ENCODE data around the gene ZNF594.
"Not testable (repeated sequence)": the region's sequence is repeated elsewhere in the genome, so short reads cannot be mapped to it uniquely, and the experiment has no call there.

ZNF594 gene

DNA sequence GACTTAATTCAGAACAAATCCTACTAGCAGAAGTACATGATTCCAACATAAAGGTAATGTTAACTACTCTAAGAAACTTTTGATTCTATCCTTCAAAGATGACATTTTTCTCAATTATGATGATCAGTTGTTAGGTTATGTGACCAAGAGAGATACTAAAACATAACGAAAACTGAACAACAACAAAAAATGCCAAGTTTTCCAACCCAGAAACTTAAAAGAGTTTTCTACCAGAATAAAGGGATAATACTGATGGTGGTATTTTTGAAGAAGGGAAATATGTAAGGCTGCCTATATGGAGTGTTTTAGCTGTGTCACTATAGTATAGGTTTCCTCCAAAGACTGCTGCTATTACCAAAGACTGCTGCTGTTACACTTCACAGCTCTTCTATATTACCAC is 45.5 kb downstream of the ZNF594 start:
- H3K27ac ChIP-seq (ENCODE audit: low read depth, low read length) = not testable (repeated sequence)
- no CpG with 5 or more reads among the region's 1 CpG for WGBS (ENCODE audit: extremely low coverage, insufficient coverage, low lambda C conversion rate)

DNA sequence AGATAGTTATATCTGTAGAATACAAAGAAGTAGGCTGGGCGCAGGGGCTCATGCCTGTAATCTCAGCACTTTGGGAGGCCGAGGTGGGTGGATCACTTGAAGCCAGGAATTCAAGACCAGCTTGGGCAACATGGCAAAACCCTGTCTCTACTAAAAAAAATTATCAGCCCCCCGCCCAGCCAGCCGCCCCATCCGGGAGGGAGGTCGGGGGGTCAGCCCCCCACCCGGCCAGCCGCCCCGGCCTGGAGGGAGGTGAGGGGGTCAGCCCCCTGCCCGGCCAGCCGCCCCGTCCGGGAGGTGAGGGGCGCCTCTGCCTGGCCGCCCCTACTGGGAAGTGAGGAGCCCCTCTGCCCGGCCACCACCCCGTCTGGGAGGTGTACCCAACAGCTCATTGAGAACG is 48.8 kb downstream of the ZNF594 start:
- H3K18ac ChIP-seq (ENCODE audit: low read length); H3K4me3 ChIP-seq (ENCODE audit: low read length); H3K4me2 ChIP-seq (ENCODE audit: low read length); H3K56ac ChIP-seq (ENCODE audit: low read length); H3K79me2 ChIP-seq (ENCODE audit: control insufficient read depth, insufficient read depth, low read length); H3K79me1 ChIP-seq (ENCODE audit: low read length); H3K9ac ChIP-seq (ENCODE audit: low read length); DNase-seq; H2BK15ac ChIP-seq (replicated peaks; ENCODE audit: low read depth); H3K4ac ChIP-seq (ENCODE audit: low read depth, low read length); H3K36me3 ChIP-seq (ENCODE audit: control insufficient read depth, insufficient read depth, low read length); H3K23ac ChIP-seq (ENCODE audit: low read length); H2AK5ac ChIP-seq (ENCODE audit: low read length); H2BK120ac ChIP-seq (ENCODE audit: low read depth, low read length); H2BK5ac ChIP-seq (ENCODE audit: low read length); H3K27me3 ChIP-seq (ENCODE audit: insufficient read depth, low read length, poor library complexity); H4K5ac ChIP-seq (ENCODE audit: low read length); H3K27ac ChIP-seq (ENCODE audit: low read depth, low read length); H4K8ac ChIP-seq (ENCODE audit: low read depth, low read length); H3K4me1 ChIP-seq (ENCODE audit: control insufficient read depth, low read depth, low read length): not testable (repeated sequence)
- no CpG with 5 or more reads among the region's 18 CpGs for WGBS (ENCODE audit: extremely low coverage, insufficient coverage, low lambda C conversion rate)

More for the DNA sequence above, 45.5 kb downstream of the ZNF594 start:
- not testable (repeated sequence) for H4K8ac ChIP-seq (ENCODE audit: low read depth, low read length); H3K56ac ChIP-seq (ENCODE audit: low read length); H2AK5ac ChIP-seq (ENCODE audit: low read length); H3K18ac ChIP-seq (ENCODE audit: low read length); H3K27me3 ChIP-seq (ENCODE audit: insufficient read depth, low read length, poor library complexity); H3K23ac ChIP-seq (ENCODE audit: low read length); H3K4ac ChIP-seq (ENCODE audit: low read depth, low read length); H3K36me3 ChIP-seq (ENCODE audit: control insufficient read depth, insufficient read depth, low read length); H3K4me1 ChIP-seq (ENCODE audit: control insufficient read depth, low read depth, low read length); H3K4me2 ChIP-seq (ENCODE audit: low read length); H2BK120ac ChIP-seq (ENCODE audit: low read depth, low read length); H3K4me3 ChIP-seq (ENCODE audit: low read length); H3K9ac ChIP-seq (ENCODE audit: low read length); H3K79me1 ChIP-seq (ENCODE audit: low read length); H2BK15ac ChIP-seq (replicated peaks; ENCODE audit: low read depth); H4K5ac ChIP-seq (ENCODE audit: low read length); DNase-seq; H3K79me2 ChIP-seq (ENCODE audit: control insufficient read depth, insufficient read depth, low read length); H2BK5ac ChIP-seq (ENCODE audit: low read length)

DNA sequence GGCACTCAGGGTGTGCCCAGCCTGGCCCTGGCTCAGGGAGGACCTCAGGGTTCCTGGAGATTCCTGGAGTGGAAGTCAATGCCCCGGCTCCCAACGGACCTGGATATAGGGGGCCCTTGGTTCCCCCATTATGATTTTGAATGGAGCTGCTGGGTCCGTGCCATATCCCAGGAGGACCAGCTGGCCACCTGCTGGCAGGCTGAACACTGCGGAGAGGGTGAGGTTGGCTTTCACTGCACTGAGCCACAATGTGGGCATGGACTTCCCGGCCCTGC is 52.3 kb downstream of the ZNF594 start:
- Histone ChIP-seq H3K79me2 (ENCODE audit: control insufficient read depth, insufficient read depth, low read length) (no peaks in the 10 kb centered on the region), H2BK120ac (ENCODE audit: low read depth, low read length) (no peak overlapping the region), H4K5ac (ENCODE audit: low read length) (no peak overlapping the region), H3K4me3 (ENCODE audit: low read length) (no peak overlapping the region), H2BK15ac (replicated peaks; ENCODE audit: low read depth) (no peak overlapping the region), H3K56ac (ENCODE audit: low read length) (no peak overlapping the region), H3K9ac (ENCODE audit: low read length) (no peak overlapping the region), H2AK5ac (ENCODE audit: low read length) (no peak overlapping the region), H4K8ac (ENCODE audit: low read depth, low read length) (no peak overlapping the region), H3K23ac (ENCODE audit: low read length) (no peak overlapping the region), H3K18ac (ENCODE audit: low read length) (no peak overlapping the region), H3K4me1 (ENCODE audit: control insufficient read depth, low read depth, low read length) (no peaks in the 10 kb centered on the region), H3K36me3 (ENCODE audit: control insufficient read depth, insufficient read depth, low read length) (no peaks in the 10 kb centered on the region), H3K27me3 (ENCODE audit: insufficient read depth, low read length, poor library complexity) (no peaks in the 10 kb centered on the region), H3K4me2 (ENCODE audit: low read length) (no peak overlapping the region), H3K4ac (ENCODE audit: low read depth, low read length) (no peak overlapping the region), H2BK5ac (ENCODE audit: low read length) (no peak overlapping the region), H3K27ac (ENCODE audit: low read depth, low read length) (no peak overlapping the region), H3K79me1 (ENCODE audit: low read length) (no peaks in the 10 kb centered on the region)
- no peak for DNase-seq
- no CpG with 5 or more reads among the region's 5 CpGs for WGBS (ENCODE audit: extremely low coverage, insufficient coverage, low lambda C conversion rate)

DNA sequence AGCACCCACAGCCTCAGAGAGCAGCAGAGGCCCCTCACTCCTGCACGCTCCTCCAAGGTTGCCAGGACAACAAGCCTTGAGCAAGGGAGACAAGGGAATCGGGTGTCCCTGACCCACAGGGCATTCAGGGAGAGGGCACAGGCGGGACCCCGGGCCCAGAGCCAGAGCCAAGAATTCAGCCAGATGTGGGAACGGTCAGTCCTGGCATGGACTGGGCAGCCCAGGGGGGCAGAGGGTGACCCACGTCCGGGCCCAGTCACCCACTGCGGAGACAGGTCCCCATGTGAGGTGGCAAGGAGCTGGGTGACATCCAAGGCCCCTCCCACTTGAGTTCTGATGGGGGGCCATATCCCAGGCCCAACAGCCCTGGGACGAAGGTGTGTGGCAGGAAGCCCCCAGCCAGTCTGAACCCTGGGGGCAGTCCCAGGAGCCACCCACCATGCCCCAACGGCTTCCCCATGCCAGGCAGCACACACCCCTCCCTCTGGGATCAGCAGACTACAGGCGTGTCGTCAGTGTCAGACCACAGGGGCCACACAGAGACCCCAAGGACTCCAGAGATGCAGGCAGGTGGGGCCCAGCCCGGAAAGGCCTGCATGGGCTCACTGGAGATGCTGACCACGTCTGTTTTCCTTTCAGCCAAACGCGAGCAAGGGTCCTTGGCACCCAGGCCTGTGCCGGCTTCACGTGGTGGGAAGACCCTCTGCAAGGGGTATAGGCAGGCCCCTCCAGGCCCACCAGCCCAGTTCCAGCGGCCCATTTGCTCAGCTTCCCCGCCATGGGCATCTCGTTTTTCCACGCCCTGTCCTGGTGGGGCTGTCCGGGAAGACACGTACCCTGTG is 52.8 kb downstream of the ZNF594 start:
- no peaks in the 10 kb centered on the region for H3K27me3 ChIP-seq (ENCODE audit: insufficient read depth, low read length, poor library complexity)
- no peak overlapping the region for H3K4ac ChIP-seq (ENCODE audit: low read depth, low read length)
- H3K4me1 ChIP-seq (ENCODE audit: control insufficient read depth, low read depth, low read length) = no peaks in the 10 kb centered on the region
- no peak for DNase-seq
- H2BK5ac ChIP-seq (ENCODE audit: low read length) = no peak overlapping the region
- no peaks in the 10 kb centered on the region for H3K36me3 ChIP-seq (ENCODE audit: control insufficient read depth, insufficient read depth, low read length)
- H3K79me1 ChIP-seq (ENCODE audit: low read length) = no peaks in the 10 kb centered on the region
- H3K4me3 ChIP-seq (ENCODE audit: low read length) = no peak overlapping the region
- no peak overlapping the region for H3K18ac ChIP-seq (ENCODE audit: low read length)
- H2AK5ac ChIP-seq (ENCODE audit: low read length) = no peak overlapping the region
- no peak overlapping the region for H2BK15ac ChIP-seq (replicated peaks; ENCODE audit: low read depth)
- H3K79me2 ChIP-seq (ENCODE audit: control insufficient read depth, insufficient read depth, low read length) = no peaks in the 10 kb centered on the region
- no peak overlapping the region for H3K23ac ChIP-seq (ENCODE audit: low read length)
- no peak overlapping the region for H3K4me2 ChIP-seq (ENCODE audit: low read length)
- no peak overlapping the region for H3K27ac ChIP-seq (ENCODE audit: low read depth, low read length)
- no CpG with 5 or more reads among the region's 24 CpGs for WGBS (ENCODE audit: extremely low coverage, insufficient coverage, low lambda C conversion rate)
- no peak overlapping the region for H2BK120ac ChIP-seq (ENCODE audit: low read depth, low read length)
- H3K56ac ChIP-seq (ENCODE audit: low read length) = no peak overlapping the region
- no peak overlapping the region for H4K5ac ChIP-seq (ENCODE audit: low read length)
- no peak overlapping the region for H4K8ac ChIP-seq (ENCODE audit: low read depth, low read length)
- H3K9ac ChIP-seq (ENCODE audit: low read length) = no peak overlapping the region

DNA sequence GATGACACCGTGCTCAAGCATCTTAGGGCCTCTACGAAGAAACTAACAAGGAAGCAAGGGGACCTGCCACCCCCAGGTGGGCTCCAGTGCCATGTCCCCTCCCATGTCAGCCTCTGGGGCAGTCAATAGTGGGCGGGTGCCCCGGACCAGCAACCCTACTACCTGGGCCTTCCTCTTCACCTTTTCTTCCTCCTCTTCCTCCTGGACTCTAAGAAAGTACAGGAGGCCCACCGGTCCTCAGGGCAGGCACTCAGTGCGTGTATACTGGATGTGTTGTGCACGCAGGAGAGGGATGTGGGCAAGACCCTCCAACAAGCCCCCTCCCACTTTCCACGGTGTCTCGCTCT is 53.5 kb downstream of the ZNF594 start:
- WGBS (ENCODE audit: extremely low coverage, insufficient coverage, low lambda C conversion rate) = no CpG with 5 or more reads among the region's 9 CpGs
- H3K56ac ChIP-seq (ENCODE audit: low read length); H3K4me2 ChIP-seq (ENCODE audit: low read length); H3K4ac ChIP-seq (ENCODE audit: low read depth, low read length); H3K4me3 ChIP-seq (ENCODE audit: low read length); H4K8ac ChIP-seq (ENCODE audit: low read depth, low read length); H3K27me3 ChIP-seq (ENCODE audit: insufficient read depth, low read length, poor library complexity); H2BK120ac ChIP-seq (ENCODE audit: low read depth, low read length); H2AK5ac ChIP-seq (ENCODE audit: low read length); H3K79me2 ChIP-seq (ENCODE audit: control insufficient read depth, insufficient read depth, low read length); H3K9ac ChIP-seq (ENCODE audit: low read length); H2BK15ac ChIP-seq (replicated peaks; ENCODE audit: low read depth); H3K36me3 ChIP-seq (ENCODE audit: control insufficient read depth, insufficient read depth, low read length); H3K79me1 ChIP-seq (ENCODE audit: low read length); H3K23ac ChIP-seq (ENCODE audit: low read length); H3K27ac ChIP-seq (ENCODE audit: low read depth, low read length); H3K18ac ChIP-seq (ENCODE audit: low read length); DNase-seq; H4K5ac ChIP-seq (ENCODE audit: low read length); H2BK5ac ChIP-seq (ENCODE audit: low read length); H3K4me1 ChIP-seq (ENCODE audit: control insufficient read depth, low read depth, low read length): not testable (repeated sequence)

DNA sequence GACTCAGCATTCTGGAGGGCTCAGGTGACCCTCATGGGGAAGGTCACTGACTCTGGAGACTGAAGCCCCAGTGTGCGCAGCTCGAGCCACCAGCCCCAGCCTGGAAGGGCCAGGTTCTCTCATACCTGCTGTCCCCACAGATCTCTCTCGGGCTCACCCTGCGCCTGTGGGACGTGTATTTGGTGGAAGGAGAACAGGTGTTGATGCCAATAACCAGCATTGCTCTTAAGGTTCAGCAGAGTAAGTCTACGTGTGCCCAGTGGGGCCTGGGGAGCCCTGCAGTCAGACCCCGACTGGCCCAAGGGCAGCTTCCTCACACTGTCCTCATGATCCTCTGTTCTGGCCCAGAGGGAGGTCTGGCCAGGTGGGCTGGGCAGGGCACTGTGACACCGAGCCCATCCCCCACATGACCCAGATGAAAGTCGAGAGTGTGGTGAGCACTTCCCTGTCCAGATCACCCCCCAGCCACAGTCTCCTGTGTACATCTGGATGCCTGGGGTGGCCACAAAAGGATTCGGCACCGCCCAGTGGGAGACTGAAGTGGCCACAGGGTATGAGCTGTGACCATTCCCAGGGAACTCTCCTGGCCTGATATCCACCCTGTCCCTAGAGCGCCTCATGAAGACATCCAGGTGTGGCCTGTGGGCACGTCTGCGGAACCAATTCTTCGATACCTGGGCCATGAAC is 54.0 kb downstream of the ZNF594 start:
- not testable (repeated sequence) for H2BK120ac ChIP-seq (ENCODE audit: low read depth, low read length); H3K23ac ChIP-seq (ENCODE audit: low read length); H2BK15ac ChIP-seq (replicated peaks; ENCODE audit: low read depth); H3K56ac ChIP-seq (ENCODE audit: low read length); H3K4ac ChIP-seq (ENCODE audit: low read depth, low read length); H3K79me2 ChIP-seq (ENCODE audit: control insufficient read depth, insufficient read depth, low read length); H3K79me1 ChIP-seq (ENCODE audit: low read length); H4K5ac ChIP-seq (ENCODE audit: low read length); H3K27ac ChIP-seq (ENCODE audit: low read depth, low read length); H3K4me3 ChIP-seq (ENCODE audit: low read length); H3K18ac ChIP-seq (ENCODE audit: low read length); H4K8ac ChIP-seq (ENCODE audit: low read depth, low read length); H2BK5ac ChIP-seq (ENCODE audit: low read length); H3K9ac ChIP-seq (ENCODE audit: low read length); H3K4me1 ChIP-seq (ENCODE audit: control insufficient read depth, low read depth, low read length); H3K4me2 ChIP-seq (ENCODE audit: low read length); DNase-seq; H2AK5ac ChIP-seq (ENCODE audit: low read length); H3K27me3 ChIP-seq (ENCODE audit: insufficient read depth, low read length, poor library complexity); H3K36me3 ChIP-seq (ENCODE audit: control insufficient read depth, insufficient read depth, low read length)
- no CpG with 5 or more reads among the region's 15 CpGs for WGBS (ENCODE audit: extremely low coverage, insufficient coverage, low lambda C conversion rate)

Measured in mesendoderm (in vitro differentiated cells).